ENCODE measurements around the gene FCHSD2.
"Not testable (repeated sequence)": the region's sequence is repeated elsewhere in the genome, so short reads cannot be mapped to it uniquely, and the experiment has no call there.

FCHSD2 gene

DNA sequence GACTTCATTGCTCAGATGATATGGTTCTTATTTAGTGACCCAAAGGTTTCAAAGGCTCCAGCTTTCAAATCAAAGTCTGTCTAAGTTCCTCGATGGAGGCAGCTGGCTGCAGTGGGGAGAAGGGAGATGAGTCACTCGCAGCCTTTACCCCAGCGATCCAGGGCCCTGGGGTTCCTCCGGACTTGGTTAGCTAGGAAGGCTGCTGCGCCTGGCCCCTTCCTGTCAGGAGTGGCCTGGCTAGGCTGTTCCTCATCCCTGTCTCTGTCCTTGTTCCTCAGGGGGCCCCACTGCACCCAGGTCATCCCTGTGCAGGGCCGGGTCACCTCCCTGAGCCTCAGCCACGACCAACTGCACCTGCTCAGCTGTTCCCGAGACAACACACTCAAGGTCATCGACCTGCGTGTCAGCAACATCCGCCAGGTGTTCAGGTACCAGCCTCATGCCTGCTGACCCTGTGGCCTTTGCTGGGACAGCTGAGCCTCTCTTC is 314.0 kb downstream of the FCHSD2 start:
- no peak overlapping the region for H3K4me3 ChIP-seq (ENCODE audit: low read length)
- no peak for TF ChIP-seq ZNF274 (IDR thresholded peaks at IDR 0.05; ENCODE audit: low read depth, low read length)

- H3K4me3 ChIP-seq (ENCODE audit: low read length) = not testable (repeated sequence)
These were observed 314.5 kb downstream of the FCHSD2 start for GRCh38 chr11:72827656-72828055.

GRCh38 chr11:72826942-72827480 is 315.1 kb downstream of the FCHSD2 start:
- no peak overlapping the region for H3K4me3 ChIP-seq (ENCODE audit: low read length)
- TF ChIP-seq ZNF274 (IDR thresholded peaks at IDR 0.05; ENCODE audit: low read depth, low read length) = no peak

- no peak overlapping the region for H3K4me3 ChIP-seq (ENCODE audit: low read length)
- no peak for TF ChIP-seq ZNF274 (IDR thresholded peaks at IDR 0.05; ENCODE audit: low read depth, low read length)
These were observed 315.8 kb downstream of the FCHSD2 start for GRCh38 chr11:72826191-72826941.

- TF ChIP-seq ZNF274 (IDR thresholded peaks at IDR 0.05; ENCODE audit: low read depth, low read length) = no peak
These were observed 316.5 kb downstream of the FCHSD2 start for GRCh38 chr11:72825661-72826060.

GRCh38 chr11:72824811-72825505 is 317.2 kb downstream of the FCHSD2 start:
- H3K4me3 ChIP-seq (ENCODE audit: low read length) = no peak overlapping the region
- TF ChIP-seq ZNF274 (IDR thresholded peaks at IDR 0.05; ENCODE audit: low read depth, low read length) = no peak

More at GRCh38 chr11:72825661-72826060, 316.5 kb downstream of the FCHSD2 start:
- no peak overlapping the region for H3K4me3 ChIP-seq (ENCODE audit: low read length)

GRCh38 chr11:72824020-72824419 is 318.1 kb downstream of the FCHSD2 start:
- no peak overlapping the region for H3K4me3 ChIP-seq (ENCODE audit: low read length)
- no peak for TF ChIP-seq ZNF274 (IDR thresholded peaks at IDR 0.05; ENCODE audit: low read depth, low read length)

DNA sequence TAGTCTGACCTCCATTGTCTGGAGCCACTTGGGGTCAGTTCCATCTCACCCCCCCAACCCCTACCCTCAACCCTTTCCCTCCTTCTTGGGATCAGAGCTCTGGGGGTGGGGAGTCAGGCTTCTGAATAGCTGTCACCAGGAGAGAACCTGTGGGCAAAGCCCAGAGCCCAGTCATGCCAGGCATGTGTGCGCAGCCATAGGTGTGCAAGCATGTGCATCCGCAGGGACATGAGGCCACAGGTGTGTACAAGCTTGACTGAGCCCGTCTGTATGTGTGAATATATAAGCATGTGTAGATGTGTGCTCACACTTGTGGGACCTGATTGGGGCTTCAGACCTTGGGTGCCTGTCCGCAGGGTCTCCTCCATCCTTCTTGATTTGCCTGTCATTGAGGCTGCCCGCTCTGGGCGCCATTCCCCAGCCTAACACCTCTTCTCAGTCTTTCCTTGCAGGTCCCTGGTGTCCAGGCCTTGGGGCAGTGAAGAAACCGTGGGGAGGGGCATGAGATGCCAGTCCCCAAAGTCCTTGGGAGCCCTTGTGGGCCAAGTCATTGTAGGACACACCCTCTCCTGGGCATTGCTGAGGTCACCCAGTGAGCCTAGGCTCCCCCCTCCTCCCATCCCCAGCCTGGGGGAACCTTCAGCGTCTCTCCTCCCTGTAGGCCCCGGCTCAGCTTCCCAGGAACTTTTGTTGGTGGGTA is 318.9 kb downstream of the FCHSD2 start:
- no peak overlapping the region for H3K4me3 ChIP-seq (ENCODE audit: low read length)
- no peak for TF ChIP-seq ZNF274 (IDR thresholded peaks at IDR 0.05; ENCODE audit: low read depth, low read length)

DNA sequence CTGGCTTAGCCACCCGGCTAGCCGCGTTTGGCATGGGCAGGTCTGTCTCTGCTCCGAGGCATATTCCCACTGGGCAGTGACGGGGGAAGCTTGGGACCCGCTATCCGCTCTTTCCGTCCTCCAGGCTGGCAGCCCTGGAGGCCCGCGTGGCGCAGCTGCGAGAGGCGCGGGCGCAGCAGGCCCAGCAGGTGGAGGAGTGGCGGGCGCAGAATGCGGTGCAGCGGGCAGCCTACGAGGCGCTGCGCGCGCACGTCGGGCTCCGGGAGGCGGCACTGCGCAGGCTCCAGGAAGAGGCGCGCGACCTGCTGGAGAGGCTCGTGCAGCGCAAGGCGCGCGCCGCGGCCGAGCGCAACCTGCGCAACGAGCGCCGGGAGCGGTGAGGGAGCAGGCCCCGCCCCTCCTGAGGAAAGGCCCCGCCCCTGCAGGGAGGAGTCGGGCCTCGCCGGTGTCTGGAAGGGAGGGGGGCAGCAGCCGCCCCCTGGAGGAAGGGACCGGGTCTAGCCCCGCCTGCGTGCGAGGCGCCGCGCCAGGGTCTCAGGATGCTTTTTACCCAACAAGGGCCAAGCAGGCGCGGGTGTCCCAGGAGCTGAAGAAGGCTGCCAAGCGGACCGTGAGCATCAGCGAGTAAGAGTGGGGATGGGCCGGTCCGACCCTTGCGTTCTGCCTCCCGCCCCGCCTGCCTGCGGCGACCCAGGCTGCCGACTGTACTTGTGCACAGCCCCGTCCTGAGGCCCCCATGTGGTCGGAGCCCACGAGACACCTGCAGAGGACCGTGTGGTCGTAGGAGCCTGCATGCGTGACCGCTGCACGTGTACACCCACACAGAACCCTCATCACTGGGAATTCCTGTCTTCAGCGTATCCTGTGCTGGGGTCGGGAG is 320.0 kb downstream of the FCHSD2 start:
- no peak for TF ChIP-seq ZNF274 (IDR thresholded peaks at IDR 0.05; ENCODE audit: low read depth, low read length)
- H3K4me3 ChIP-seq (ENCODE audit: low read length) = no peak overlapping the region; the same call in 1 of the 2 replicates

- no peak overlapping the region; the same call in 1 of the 2 replicates for H3K4me3 ChIP-seq (ENCODE audit: low read length)
These were observed 320.7 kb downstream of the FCHSD2 start for GRCh38 chr11:72821221-72821919.

DNA sequence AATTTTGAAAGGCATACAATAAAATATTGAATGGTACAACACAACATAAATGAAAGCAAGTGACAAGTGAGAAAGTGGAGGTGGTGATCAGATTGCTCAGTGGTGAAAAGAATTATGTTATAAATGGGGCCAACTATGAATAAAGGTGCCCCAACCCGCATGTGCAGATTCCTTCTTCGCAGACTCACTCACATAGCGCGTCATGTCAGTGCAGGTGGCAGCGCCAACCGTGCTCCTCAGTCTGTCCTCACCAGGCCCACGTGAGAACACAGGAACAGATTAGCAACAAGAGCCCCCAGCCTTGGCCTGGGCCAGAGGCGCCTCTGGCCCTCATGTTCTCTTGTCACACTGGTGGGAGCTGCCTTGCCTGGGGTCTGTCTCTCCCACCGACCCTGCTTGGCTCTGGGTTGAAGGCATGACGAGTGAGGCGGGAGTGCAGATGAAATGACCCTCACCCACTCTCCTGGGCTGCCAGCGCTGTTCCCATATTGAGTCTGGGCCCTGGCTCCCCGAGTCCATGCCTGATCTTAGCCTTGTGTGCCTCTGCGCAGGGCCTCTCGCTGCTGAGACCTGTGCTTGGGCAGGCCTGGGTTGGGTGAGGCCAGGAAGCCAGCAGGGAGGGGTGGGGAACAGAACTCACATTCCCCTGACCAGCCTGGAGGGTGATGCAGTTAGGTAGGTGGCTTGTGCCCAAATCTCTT is 321.5 kb downstream of the FCHSD2 start:
- no peak overlapping the region for H3K4me3 ChIP-seq (ENCODE audit: low read length)

More at GRCh38 chr11:72821221-72821919, 320.7 kb downstream of the FCHSD2 start:
- no peak for TF ChIP-seq ZNF274 (IDR thresholded peaks at IDR 0.05; ENCODE audit: low read depth, low read length)

DNA sequence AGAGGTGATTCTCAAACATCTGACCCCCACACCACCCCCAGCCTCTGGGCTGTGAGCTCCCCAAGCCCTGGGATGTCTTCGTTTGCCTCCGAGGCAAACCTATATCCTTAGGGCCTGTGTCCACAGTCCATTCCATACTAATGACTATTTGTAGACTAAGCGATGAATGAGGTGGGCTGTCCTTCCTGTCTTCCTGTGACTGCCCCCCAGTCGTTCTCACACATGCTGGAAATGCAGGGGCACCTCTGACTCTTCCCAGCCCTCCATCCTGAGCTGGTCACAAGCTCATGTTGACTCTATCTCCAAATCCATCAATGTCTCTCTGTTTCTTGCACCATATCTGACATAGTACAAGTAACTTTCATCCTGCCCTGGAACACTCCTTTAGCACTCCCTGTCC is 323.1 kb downstream of the FCHSD2 start:
- TF ChIP-seq ZNF274 (IDR thresholded peaks at IDR 0.05; ENCODE audit: low read depth, low read length) = no peak
- no peak overlapping the region for H3K4me3 ChIP-seq (ENCODE audit: low read length)

More for the DNA sequence above, 321.5 kb downstream of the FCHSD2 start:
- TF ChIP-seq ZNF274 (IDR thresholded peaks at IDR 0.05; ENCODE audit: low read depth, low read length) = no peak
